Endodermal cell (in vitro differentiated cells): Measurements from ENCODE around the gene HMGXB3. TPM values are rescaled to one million over a fixed set of nuclear protein-coding genes. Genes with fewer than 3 reads are reported as not detected.

Experiments used
- DNase-seq: peaks from one replicate; pipeline ENCODE4 v3.0.0-alpha.2; 2017
- H3K27ac ChIP-seq: 2 replicates; pipeline ENCODE4 v1.5.1; 2013; ENCODE audit warnings: mild to moderate bottlenecking, low read depth, low read length, moderate library complexity
- H3K27me3 ChIP-seq: 2 replicates; pipeline ENCODE4 v1.6.1; 2013; ENCODE audit warnings: mild to moderate bottlenecking, low read length, moderate library complexity; ENCODE audit not compliant: insufficient read depth, control insufficient read depth, poor library complexity, severe bottlenecking
- H3K36me3 ChIP-seq: 2 replicates; pipeline ENCODE4 v1.7.0; 2013; ENCODE audit warnings: mild to moderate bottlenecking, low read length, moderate library complexity; ENCODE audit not compliant: control insufficient read depth, insufficient read depth
- H3K4me1 ChIP-seq: one replicate; pipeline ENCODE4 v1.7.0; 2013; ENCODE audit warnings: low read length; ENCODE audit not compliant: control insufficient read depth, insufficient read depth
- H3K4me3 ChIP-seq: 2 replicates; pipeline ENCODE4 v1.5.1; 2013; ENCODE audit warnings: mild to moderate bottlenecking, low read length, moderate library complexity
- H3K9ac ChIP-seq: 2 replicates; pipeline ENCODE4 v1.6.1; 2013; ENCODE audit warnings: mild to moderate bottlenecking, low read length, moderate library complexity; ENCODE audit not compliant: poor library complexity, severe bottlenecking; ENCODE audit errors: extremely low read depth
- H3K9me3 ChIP-seq: 2 replicates; pipeline ENCODE4 v1.6.1; 2013; ENCODE audit warnings: mild to moderate bottlenecking, low read length, moderate library complexity; ENCODE audit not compliant: control insufficient read depth
- H3K27ac Mint-ChIP-seq: 2 replicates; pipeline ENCODE4 v1.8.0; 2020; ENCODE audit warnings: mixed read lengths
- H3K27me3 Mint-ChIP-seq: 2 replicates; pipeline ENCODE4 v1.8.0; 2021; ENCODE audit warnings: mild to moderate bottlenecking, mixed read lengths; ENCODE audit not compliant: insufficient read depth
- H3K36me3 Mint-ChIP-seq: 2 replicates; pipeline ENCODE4 v1.8.0; 2020; ENCODE audit warnings: low read depth, mixed read lengths
- H3K4me1 Mint-ChIP-seq: 2 replicates; pipeline ENCODE4 v1.8.0; 2020; ENCODE audit warnings: mixed read lengths
- H3K4me3 Mint-ChIP-seq: 2 replicates; pipeline ENCODE4 v1.8.0; 2020; ENCODE audit warnings: mild to moderate bottlenecking, moderate library complexity, mixed read lengths
- H3K9me3 Mint-ChIP-seq: 2 replicates; pipeline ENCODE4 v1.8.0; 2020; ENCODE audit warnings: mild to moderate bottlenecking, mixed read lengths
- WGBS, 2 experiments: methylation state at CpG; one replicate each; pipeline versions ENCODE4 v1.1.5 to v1.1.7; 2013; ENCODE audit warnings: missing lambda C conversion rate in 2 of 2, mixed read lengths in 1 of 2; ENCODE audit not compliant: insufficient coverage in 1 of 2, insufficient read length in 1 of 2; 5-methylcytosine and 5-hydroxymethylcytosine counted together
- total RNA-seq, 2 donors: library from RNA; stranded (reverse); fragmentation: NEBNext Ultra II Directional in 1 of 2; extraction: Animal tissue kit (Norgen Biotek cat#: 25700) in 1 of 2; gene quantifications; 2 replicates in 1 of 2; 3 replicates in 1 of 2; pipeline ENCODE4 v1.2.1, GENCODE V29; 2021
- TF ChIP-seq, protein P1 (sequence below): fragments of 200-600 bp; sonication (generic); conservative IDR thresholded peaks from 2 replicates; pipeline ENCODE4 v1.5.0; 2021; ENCODE audit warnings: antibody characterized with exemption, mild to moderate bottlenecking

Gene HMGXB3
- total RNA-seq, 2 donors from 2014 or later: 41.0 to 43.5 TPM

DNA sequence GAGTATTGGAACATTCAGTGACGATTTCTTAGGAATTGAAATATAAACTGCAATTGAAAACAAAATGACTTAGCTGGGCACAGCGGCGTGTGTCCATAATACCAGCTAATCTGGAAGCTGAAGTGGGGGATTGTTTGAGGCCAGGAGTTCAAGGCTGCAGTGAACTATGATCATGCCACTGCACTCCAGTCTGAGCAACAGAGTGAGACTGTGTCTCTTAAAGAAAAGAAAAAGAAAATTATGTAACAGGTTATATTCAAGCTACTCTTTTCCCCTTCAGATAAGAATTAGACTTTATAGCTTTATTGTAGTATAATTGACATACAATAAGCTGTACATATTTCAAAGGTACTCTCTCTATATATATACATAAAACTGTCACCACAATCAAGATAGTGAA is 33.6 kb upstream of the HMGXB3 start:
- Mint-ChIP-seq H3K4me3 (no peak overlapping the region), H3K27me3 (no peaks in the 10 kb centered on the region), H3K4me1 (no peaks in the 10 kb centered on the region), H3K36me3 (peaks cover 6% of the 10 kb centered on the region), H3K27ac (no peak overlapping the region), H3K9me3 (no peaks in the 10 kb centered on the region)
- no peak overlapping the region for H3K27ac ChIP-seq
- no peak for DNase-seq
- H3K4me1 ChIP-seq: no peaks in the 10 kb centered on the region
- WGBS, 2 experiments: 93% methylated on average over 3 of the region's 3 CpGs
- H3K27me3 ChIP-seq: no peaks in the 10 kb centered on the region
- TF ChIP-seq, protein P1, sequence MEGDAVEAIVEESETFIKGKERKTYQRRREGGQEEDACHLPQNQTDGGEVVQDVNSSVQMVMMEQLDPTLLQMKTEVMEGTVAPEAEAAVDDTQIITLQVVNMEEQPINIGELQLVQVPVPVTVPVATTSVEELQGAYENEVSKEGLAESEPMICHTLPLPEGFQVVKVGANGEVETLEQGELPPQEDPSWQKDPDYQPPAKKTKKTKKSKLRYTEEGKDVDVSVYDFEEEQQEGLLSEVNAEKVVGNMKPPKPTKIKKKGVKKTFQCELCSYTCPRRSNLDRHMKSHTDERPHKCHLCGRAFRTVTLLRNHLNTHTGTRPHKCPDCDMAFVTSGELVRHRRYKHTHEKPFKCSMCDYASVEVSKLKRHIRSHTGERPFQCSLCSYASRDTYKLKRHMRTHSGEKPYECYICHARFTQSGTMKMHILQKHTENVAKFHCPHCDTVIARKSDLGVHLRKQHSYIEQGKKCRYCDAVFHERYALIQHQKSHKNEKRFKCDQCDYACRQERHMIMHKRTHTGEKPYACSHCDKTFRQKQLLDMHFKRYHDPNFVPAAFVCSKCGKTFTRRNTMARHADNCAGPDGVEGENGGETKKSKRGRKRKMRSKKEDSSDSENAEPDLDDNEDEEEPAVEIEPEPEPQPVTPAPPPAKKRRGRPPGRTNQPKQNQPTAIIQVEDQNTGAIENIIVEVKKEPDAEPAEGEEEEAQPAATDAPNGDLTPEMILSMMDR: no peak
- no peaks in the 10 kb centered on the region for H3K9me3 ChIP-seq
- no peak overlapping the region for H3K9ac ChIP-seq
- no peak overlapping the region for H3K4me3 ChIP-seq
- peaks cover 2% of the 10 kb centered on the region for H3K36me3 ChIP-seq

- no peak overlapping the region for H3K4me3 Mint-ChIP-seq
- H3K4me1 Mint-ChIP-seq: no peaks in the 10 kb centered on the region
Measured at GRCh38 chr5:149969181-149969930, 31.2 kb upstream of the HMGXB3 start.

GRCh38 chr5:149975409-149975808 is 25.1 kb upstream of the HMGXB3 start:
- H3K27ac ChIP-seq: no peak overlapping the region
- Mint-ChIP-seq H3K9me3 (no peaks in the 10 kb centered on the region), H3K4me1 (no peaks in the 10 kb centered on the region), H3K36me3 (peaks cover 17% of the 10 kb centered on the region), H3K4me3 (no peak overlapping the region), H3K27me3 (no peaks in the 10 kb centered on the region), H3K27ac (no peak overlapping the region)
- no peaks in the 10 kb centered on the region for H3K27me3 ChIP-seq
- no peak overlapping the region for H3K4me3 ChIP-seq
- peaks cover 23% of the 10 kb centered on the region for H3K36me3 ChIP-seq
- no peaks in the 10 kb centered on the region for H3K4me1 ChIP-seq
- TF ChIP-seq, protein P1: no peak
- 84 to 89% methylated on average over 2 of the region's 2 CpGs for WGBS, 2 experiments
- no peak overlapping the region for H3K9ac ChIP-seq
- H3K9me3 ChIP-seq: no peaks in the 10 kb centered on the region
- DNase-seq: no peak

More at GRCh38 chr5:149969181-149969930, 31.2 kb upstream of the HMGXB3 start:
- H3K27ac ChIP-seq: no peak overlapping the region
- TF ChIP-seq, protein P1: no peak
- H3K36me3 Mint-ChIP-seq: no peaks in the 10 kb centered on the region
- H3K27ac Mint-ChIP-seq: no peak overlapping the region
- H3K4me3 ChIP-seq: no peak overlapping the region
- H3K9ac ChIP-seq: no peak overlapping the region
- DNase-seq: no peak
- no peaks in the 10 kb centered on the region for H3K4me1 ChIP-seq
- WGBS, 2 experiments: 89 to 90% methylated on average over 4 of the region's 4 CpGs
- peaks cover 4% of the 10 kb centered on the region for H3K36me3 ChIP-seq
- H3K9me3 Mint-ChIP-seq: no peaks in the 10 kb centered on the region
- H3K27me3 Mint-ChIP-seq: no peaks in the 10 kb centered on the region
- no peaks in the 10 kb centered on the region for H3K9me3 ChIP-seq
- H3K27me3 ChIP-seq: no peaks in the 10 kb centered on the region
